ENCODE results near the gene FNDC11. TPM values are rescaled to one million over a fixed set of nuclear protein-coding genes. Genes with fewer than 3 reads are reported as not detected.
A peak's percentile ranks its signal among the peaks of the same experiment; 100 is the strongest.

The FNDC11 gene
- total RNA-seq, 2 experiments from 2014 or later = 0.41 to 3.0 TPM

DNA sequence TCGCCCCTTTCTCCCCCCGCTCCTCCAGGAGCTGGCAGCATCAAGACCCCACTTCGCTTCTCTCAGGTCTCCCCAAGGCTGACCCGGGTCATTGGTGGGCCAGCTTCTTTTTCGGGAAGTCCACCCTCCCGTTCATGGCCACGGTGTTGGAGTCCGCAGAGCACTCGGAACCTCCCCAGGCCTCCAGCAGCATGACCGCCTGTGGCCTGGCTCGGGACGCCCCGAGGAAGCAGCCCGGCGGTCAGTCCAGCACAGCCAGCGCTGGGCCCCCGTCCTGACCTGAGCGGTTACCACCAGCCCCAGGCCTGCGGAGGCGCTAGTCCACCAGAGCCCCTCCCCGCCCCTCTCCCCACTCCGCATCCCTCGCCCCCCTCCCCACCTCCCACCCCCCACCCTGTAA, 32.4 kb upstream of the FNDC11 start:
- ChIA-PET POLR2A (no interaction called here), CTCF (ENCODE audit: unreplicated experiment) (interaction anchor here (1.0 kb wide), 1 partner anchor 16 kb away, joined by 3 read pairs; the partner anchor contains the start of gene PTK6)
- Histone ChIP-seq H3K9me2 (ENCODE audit: insufficient read depth, low read length) (no peaks in the 10 kb centered on the region), H3K27ac (ENCODE audit: low read depth, low read length, poor library complexity, severe bottlenecking) (no peak overlapping the region), H3K9me3 (ENCODE audit: low read length) (peaks cover 6% of the 10 kb centered on the region; the same call in 1 of the 2 replicates), H3K4me2 (ENCODE audit: low read length) (peak overlapping the region; percentile 100), H3K79me2 (ENCODE audit: insufficient read depth, low read depth, low read length) (no peaks in the 10 kb centered on the region; the same call in 1 of the 2 replicates), H3K4me3 (ENCODE audit: low read depth, low read length, poor library complexity, severe bottlenecking) (peak overlapping the region; percentile 95), H2AFZ (ENCODE audit: low read length) (no peak overlapping the region), H4K20me1 (ENCODE audit: insufficient read depth, low read length) (no peaks in the 10 kb centered on the region), H3K36me3 (ENCODE audit: insufficient read depth, low read length) (peaks cover 21% of the 10 kb centered on the region), H3K4me1 (ENCODE audit: insufficient read depth, low read length, poor library complexity, severe bottlenecking) (peaks cover 11% of the 10 kb centered on the region)
- intact Hi-C loops (cut with micrococcal nuclease; ENCODE audit: unreplicated experiment) = loop anchor here (2.0 kb wide), 1 partner anchor 25 kb away; no protein-coding TSS in a partner anchor
- no TSS peak for BruUV-seq (replicated peaks)
- TF ChIP-seq, protein P1, sequence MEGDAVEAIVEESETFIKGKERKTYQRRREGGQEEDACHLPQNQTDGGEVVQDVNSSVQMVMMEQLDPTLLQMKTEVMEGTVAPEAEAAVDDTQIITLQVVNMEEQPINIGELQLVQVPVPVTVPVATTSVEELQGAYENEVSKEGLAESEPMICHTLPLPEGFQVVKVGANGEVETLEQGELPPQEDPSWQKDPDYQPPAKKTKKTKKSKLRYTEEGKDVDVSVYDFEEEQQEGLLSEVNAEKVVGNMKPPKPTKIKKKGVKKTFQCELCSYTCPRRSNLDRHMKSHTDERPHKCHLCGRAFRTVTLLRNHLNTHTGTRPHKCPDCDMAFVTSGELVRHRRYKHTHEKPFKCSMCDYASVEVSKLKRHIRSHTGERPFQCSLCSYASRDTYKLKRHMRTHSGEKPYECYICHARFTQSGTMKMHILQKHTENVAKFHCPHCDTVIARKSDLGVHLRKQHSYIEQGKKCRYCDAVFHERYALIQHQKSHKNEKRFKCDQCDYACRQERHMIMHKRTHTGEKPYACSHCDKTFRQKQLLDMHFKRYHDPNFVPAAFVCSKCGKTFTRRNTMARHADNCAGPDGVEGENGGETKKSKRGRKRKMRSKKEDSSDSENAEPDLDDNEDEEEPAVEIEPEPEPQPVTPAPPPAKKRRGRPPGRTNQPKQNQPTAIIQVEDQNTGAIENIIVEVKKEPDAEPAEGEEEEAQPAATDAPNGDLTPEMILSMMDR (conservative IDR thresholded peaks at IDR 0.05; ENCODE audit: low read length) = no peak
- no peak for TF ChIP-seq EZH2phosphoT487 (IDR thresholded peaks at IDR 0.05; ENCODE audit: borderline replicate concordance, low read depth, low read length)
- no peak for DNase-seq (ENCODE audit: low spot score)

DNA sequence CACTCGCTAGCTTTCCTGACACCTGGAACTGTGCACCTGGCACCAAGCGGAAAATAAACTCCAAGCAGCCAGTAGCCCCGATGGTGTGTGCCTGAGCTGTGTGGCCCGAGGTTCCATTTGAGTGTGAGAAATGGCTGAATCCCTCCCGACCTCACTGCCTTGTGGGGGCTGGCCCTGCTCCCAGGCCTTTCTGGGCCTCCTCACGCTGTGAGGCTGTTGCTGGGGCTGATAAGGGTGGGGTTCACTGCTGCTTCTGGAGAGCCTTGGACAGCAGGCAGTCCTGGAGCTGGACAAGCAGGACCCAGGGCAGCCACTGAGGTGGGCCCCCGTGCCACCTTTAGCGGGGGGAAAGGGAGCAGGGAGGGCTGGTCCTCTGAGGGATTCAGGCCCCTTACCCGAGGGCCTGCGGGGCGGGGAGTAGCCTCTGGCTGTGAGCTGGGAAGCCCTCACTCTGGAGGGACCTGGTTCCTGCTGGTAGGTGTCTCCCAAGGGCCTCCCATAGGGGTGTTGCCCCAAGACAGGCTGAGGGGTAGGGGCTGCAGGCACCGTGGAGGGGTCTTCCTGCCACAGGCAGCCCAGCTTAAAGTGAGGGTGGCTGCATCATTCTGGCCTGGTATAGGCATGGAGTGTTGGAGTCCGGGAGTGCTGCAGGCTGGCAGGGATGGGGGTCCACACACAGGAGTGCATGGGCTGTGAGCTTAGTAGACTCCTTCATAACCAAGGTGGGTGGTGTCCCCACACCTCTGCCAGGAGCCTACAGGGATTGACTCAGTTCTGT, 31.7 kb upstream of the FNDC11 start:
- no TSS peak for BruUV-seq (replicated peaks)
- Histone ChIP-seq H3K4me2 (ENCODE audit: low read length) (0 out of 2 replicates have a peak overlapping the region, but pooled peaks have one; percentile 17), H2AFZ (ENCODE audit: low read length) (no peak overlapping the region), H3K27ac (ENCODE audit: low read depth, low read length, poor library complexity, severe bottlenecking) (no peak overlapping the region), H3K4me3 (ENCODE audit: low read depth, low read length, poor library complexity, severe bottlenecking) (no peak overlapping the region), H3K4me1 (ENCODE audit: insufficient read depth, low read length, poor library complexity, severe bottlenecking) (peaks cover 11% of the 10 kb centered on the region), H3K9me2 (ENCODE audit: insufficient read depth, low read length) (no peaks in the 10 kb centered on the region), H3K9me3 (ENCODE audit: low read length) (peaks cover 6% of the 10 kb centered on the region; the same call in 1 of the 2 replicates), H3K36me3 (ENCODE audit: insufficient read depth, low read length) (peaks cover 21% of the 10 kb centered on the region), H3K79me2 (ENCODE audit: insufficient read depth, low read depth, low read length) (no peaks in the 10 kb centered on the region; the same call in 1 of the 2 replicates), H4K20me1 (ENCODE audit: insufficient read depth, low read length) (no peaks in the 10 kb centered on the region)
- ChIA-PET POLR2A (no interaction called here), CTCF (ENCODE audit: unreplicated experiment) (interaction anchor here (1.0 kb wide), 1 partner anchor 15 kb away, joined by 3 read pairs; the partner anchor contains the start of gene PTK6)
- no peak for DNase-seq (ENCODE audit: low spot score)
- TF ChIP-seq, protein P1 (conservative IDR thresholded peaks at IDR 0.05; ENCODE audit: low read length) = no peak
- no peak for TF ChIP-seq EZH2phosphoT487 (IDR thresholded peaks at IDR 0.05; ENCODE audit: borderline replicate concordance, low read depth, low read length)
- intact Hi-C loops (cut with micrococcal nuclease; ENCODE audit: unreplicated experiment) = no loop called here
